GM18909 (cell line): ENCODE data around the gene PDZD2.
"Not testable (repeated sequence)": the region's sequence is repeated elsewhere in the genome, so short reads cannot be mapped to it uniquely, and the experiment has no call there.

ENCODE experiments used
- ATAC-seq: cut with Tn5 transposase; IDR thresholded peaks from one replicate; pipeline ENCODE4 v1.9.1; 2021; ENCODE audit warnings: mild to moderate bottlenecking; ENCODE audit not compliant: unreplicated experiment, poor library complexity

PDZD2 gene

DNA sequence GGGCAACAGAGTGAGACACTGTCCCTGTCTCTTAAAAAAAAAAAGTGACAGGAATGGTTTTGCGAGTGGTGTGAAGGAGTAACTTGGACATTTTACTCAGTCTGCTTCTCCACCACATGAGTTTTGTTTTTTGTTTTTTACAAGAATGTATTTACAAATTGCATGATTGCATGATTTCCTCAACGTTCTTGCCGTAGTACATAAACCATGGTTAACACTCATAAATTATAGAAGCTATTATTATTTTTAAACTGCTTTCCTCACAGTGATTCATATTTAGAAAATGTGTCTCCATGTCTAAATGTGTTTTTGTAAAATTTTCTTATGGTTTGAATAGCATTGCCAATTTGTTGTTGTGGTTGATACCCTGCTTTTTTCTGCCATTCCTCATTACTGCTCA is 315.2 kb downstream of the PDZD2 start:
- no peak for ATAC-seq

DNA sequence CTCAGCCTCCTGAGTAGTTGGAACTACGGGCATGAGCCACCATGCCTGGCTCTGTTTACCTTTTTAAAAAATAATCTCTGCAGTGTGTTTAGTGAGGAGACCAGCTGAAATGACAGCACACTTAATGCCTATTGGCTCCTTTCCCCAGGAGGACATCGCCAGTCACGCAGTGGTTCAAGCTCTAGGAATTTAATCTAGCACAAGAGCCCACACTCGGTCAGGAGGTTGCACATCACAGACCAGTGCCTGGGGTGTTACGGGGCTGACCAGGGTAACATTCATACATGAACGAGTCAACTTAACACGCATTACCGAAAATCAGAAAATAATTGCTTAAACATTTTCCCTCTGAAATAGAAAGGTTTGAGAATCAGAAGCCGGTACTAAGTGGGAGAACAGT is 318.2 kb downstream of the PDZD2 start:
- ATAC-seq, result no peak

DNA sequence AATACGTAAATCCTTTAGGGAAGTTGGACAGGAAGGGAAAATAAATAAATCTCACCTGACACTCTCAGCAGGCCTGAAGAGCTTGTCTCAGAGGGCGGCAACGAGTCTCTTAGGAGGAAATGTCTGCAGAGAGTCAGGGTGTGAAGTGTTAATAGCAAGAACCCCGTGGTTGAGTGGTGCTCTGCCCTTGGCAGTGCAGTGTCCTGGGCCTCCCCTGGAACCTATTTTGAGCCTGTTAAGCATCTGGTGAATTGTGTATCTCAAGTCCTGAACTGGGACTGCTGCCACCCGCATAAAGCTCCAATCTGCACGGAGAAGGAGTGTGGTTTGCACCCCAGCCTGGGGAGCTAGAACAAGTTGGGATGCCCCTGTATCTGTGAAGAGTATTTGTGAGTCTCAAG is 323.4 kb downstream of the PDZD2 start:
- ATAC-seq, result no peak

DNA sequence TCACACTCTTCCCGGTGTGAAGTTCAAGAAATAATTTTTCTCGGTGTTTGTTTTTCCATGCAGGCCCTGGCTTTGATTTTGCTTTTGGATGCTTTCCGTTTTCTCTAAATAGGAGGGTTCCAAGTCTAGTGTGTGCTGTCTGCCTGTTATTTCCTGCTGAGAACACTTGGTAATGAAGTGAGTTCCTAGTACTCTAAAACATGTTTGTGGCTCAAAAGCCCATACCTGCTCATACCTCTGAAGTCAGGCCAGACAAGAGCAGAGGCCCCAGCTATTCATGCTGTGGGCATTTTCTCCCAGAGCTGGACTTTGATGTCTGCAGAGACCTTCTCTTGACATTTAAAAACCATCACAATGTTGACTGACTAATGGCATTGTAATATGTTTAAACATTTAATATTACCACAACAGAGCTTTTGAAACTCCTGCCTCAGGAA is 324.0 kb downstream of the PDZD2 start:
- ATAC-seq, result no peak

DNA sequence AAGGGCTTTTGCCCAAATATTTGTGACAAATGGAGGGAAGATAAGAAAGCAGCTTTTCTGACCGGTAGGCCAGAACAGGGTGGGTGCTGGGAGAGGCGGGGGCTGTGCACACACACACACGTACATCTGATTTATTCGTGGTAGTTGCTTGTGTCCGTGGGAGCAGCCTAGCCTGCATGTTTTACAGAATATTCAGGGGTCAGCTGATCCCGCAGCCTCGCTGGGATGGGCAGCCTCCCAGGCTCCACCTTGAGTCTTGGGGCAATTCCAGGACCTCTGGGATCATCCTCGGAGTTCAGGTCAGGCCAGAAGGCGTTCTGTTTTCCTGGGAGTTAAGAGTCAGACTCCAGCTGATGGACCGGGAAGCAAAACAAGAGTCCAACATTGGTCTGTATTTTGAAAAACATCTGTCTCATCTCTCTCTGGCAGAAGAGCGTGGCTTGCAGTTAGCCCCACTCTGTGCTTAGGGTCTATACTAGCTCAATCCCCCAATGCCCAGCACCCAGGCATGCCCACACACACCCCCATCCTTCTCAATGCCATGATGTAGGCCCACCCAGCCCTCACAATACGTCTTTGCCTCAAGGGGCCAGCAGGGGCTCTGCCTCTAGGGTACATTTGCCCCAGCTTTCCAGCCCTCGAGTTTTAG is 324.6 kb downstream of the PDZD2 start:
- no peak for ATAC-seq

DNA sequence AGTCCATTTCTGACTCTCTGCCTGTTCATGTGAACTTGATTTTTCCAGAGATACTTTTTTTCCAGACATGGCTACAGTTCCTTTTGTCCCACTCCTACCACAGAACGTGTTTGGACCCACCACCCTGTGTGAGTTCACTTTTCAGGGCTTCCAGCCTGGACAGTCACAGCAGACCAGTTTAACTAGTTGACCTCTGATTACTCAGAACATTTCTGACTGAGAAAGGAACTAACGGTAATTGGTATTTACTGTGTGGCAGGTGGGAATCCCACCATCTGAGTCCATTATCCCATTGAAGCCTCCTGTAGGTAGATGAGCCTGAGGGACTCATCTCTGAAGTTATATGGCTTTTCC is 325.1 kb downstream of the PDZD2 start:
- no peak for ATAC-seq

DNA sequence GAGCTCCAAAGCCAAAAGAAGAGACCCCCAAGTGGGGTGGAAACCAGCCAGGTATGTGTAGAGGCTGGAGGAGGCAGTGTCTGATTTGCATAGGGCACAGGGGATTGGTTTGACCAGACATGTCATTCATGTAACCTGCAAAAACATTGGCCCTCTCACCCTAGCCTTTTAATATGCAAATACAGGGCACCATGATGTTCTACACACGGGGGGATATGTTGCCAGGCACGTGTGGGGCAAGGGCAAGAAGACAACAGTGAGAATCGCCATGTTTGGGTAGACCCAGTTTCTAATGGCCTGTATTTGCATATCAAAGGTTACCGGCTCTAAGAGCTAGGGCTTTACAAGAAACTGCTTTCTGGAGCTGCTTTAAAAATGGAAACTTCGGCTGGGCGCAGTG is 326.3 kb downstream of the PDZD2 start:
- ATAC-seq, result no peak

DNA sequence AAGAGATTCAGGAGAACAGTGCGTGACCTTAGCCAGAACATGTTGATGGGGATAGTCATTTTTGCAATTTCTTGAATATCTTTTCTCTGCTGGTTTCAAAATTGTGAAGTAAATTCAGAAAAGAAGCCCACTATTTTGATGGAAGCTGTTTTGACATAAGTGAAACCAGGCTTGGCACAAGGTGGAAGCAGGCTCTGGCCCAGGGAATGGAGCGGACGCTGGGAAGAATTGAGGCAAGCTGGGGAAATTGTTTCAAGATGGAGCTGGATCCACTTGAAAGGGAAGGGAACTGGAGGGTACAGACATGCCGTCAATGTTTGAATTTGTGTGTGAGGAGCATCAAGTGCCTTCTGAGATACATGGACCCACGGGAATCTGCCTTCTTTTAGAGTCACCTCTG is 328.0 kb downstream of the PDZD2 start:
- ATAC-seq, result no peak

DNA sequence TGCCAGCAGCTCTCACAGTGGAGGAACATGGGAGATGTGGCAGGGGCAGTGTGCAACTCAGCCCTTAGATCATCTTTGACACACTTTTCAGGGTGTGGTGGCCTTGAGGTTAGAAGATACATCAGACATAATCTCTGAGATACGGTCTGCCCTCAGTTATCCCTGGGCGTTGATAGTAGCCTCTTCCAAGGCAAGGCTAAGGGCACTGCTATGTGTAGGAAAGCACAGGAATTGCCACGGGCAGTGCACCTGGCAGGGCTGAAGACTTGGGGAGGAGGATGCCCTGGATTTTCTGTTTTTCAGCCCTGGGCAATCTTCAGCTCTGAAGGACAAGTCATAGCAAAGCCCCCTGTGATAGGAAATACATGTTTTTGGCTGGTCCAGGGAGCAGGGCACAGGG is 328.5 kb downstream of the PDZD2 start:
- no peak for ATAC-seq

DNA sequence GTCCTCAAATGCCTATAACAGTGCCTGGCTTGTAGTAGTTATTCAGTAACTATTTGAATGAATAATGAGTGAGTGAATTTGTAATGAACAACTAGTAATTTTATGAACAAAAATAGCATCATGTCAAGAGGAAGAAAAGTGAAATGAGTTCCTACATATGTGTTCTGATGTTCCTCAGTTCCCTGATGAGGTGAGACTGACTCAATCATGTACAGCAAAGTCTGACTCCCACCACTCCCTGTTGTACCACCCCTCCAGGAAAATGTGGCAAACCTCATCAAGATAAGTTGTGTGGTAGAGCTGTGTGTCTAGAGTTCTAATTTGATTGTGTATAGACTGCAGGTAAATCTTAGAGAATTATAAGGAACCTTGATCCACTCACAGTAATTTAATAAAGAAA is 333.6 kb downstream of the PDZD2 start:
- ATAC-seq, result no peak

DNA sequence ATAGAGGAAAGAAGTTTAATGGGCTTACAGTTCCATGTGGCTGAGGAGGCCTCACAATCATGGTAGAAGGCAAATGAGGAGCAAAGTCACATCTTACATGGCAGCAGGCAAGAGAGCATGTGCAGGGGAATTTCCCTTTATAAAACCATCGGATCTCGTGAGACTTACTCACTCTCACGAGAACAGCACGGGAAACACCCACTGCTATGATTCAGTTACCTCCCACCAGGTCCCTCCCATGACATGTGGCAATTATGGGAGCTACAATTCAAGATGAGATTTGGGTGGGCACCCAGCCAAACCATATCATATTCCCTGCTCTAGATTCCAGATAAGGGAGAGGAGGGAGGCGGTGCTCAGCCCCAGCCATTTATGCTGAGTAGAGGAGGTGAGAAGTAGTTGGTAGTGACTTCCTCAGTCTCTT is 336.3 kb downstream of the PDZD2 start:
- ATAC-seq, result not testable (repeated sequence)

DNA sequence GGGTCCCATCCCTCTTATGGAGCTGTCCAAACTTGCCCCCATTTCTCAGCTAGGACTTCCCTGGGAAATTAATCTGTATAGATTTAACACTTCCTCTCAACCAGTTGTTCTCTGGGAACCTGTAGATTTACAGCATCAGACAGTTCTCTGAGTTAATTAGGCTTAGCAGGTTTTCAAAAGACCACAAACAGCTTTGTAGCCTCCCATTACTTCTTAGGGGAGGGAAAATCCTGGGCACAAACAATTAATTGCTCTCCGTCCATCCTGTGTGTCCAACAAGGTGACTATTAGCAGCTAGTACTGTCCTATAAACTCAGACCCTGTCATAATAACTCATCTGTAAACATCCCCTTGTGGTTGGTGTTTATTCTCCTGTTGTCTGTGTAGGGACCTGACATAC is 337.2 kb downstream of the PDZD2 start:
- ATAC-seq, result no peak

DNA sequence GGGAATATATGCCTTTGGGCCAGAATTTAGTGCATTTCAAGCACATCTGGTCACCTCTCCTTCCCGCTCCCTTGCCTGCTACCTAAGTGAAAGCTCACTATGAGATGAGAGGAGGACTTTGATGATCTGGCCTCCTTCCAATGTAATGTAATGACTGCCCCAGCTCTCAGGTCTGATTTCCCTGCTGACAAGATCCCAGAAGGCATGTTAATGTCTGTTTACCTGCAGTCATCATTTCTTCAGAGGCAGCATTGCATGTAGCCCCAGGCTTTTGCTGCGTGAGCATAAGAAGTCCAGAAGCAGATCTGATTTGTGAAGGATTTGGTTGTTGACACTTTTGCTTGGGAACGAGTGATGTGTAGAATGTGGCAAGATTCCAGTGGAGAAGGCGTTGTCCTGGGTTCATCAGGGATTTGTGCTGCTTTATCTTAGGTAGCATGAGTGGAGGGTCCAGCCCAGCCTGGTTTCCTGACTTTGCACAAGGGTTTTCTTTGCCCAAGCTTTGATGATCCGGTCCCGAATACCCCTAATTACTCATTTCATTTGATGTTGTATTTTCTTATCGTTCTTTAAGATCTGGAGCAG is 342.5 kb downstream of the PDZD2 start:
- no peak for ATAC-seq

DNA sequence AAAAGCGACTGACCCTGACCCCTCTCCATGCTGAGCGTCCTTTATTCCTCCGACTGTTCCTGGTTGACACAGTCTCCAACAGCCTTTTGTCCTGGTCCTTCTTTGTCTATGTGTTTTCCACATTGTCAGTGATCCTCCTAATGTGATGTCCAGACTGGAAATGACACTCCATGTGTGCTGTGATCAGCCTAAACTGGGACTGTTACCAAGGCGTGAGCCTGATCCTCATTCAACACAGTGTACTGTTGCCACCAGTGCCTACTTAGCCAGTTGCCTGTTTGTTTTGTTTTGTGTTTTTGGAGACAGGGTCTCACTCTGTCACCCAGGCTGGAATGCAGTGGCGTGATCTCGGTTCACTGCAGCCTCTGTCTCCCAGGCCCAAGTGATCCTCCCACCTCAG is 343.1 kb downstream of the PDZD2 start:
- no peak for ATAC-seq

DNA sequence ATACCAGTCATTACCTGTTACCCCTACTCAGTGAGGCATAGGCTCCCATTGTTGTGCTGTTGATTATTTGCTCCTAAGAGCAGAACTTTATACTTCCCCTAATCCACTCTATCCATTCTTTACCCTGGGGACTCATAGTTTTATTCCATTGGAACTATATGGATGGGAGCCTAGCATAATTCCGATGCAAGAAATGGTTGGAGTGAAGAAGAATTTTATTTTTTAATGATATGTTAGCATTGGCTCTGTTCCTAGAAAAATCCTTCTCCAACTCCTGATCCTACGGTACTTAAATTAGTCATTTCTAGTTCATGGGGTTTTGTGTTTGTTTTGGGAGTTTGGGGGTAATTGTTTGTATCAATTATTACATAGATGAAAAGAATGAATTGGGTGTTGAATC is 343.7 kb downstream of the PDZD2 start:
- no peak for ATAC-seq

DNA sequence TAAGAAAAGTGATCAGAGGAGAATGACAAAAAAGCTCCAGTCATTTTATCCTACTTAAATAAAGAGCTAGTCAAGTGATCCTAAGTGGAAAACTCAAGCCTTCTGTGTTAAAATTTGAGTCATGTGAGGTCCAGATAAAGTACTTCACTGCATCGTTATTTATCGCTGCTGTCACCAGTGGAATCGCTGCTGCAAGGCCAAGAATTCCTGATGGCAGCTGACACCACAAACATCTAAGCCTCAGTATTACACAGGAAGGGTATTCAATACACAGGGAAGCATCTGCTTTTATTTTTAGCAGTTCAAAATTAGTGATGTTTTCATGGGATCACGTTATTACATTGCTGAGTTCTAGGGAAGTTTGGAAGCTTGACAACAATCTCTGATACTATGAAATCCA is 344.9 kb downstream of the PDZD2 start:
- ATAC-seq, result no peak

DNA sequence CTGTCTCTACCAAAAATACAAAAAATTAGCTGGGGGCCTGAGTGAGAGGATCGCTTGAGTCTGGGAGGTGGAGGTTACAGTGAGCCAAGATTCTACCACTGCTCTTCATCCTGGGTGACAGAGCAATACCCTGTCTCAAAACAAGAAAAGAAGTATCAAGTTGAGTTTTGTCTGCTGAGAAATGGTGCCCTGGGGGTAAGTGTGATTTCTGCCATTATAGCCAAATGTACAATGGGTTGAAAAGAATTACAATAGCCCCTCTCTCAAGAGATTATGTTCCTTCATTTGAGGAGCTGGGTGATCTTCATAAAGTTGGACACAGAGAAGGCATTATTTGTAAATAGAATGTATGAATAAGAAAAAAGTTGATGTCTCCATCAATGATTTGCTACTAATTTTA is 345.8 kb downstream of the PDZD2 start:
- no peak for ATAC-seq

DNA sequence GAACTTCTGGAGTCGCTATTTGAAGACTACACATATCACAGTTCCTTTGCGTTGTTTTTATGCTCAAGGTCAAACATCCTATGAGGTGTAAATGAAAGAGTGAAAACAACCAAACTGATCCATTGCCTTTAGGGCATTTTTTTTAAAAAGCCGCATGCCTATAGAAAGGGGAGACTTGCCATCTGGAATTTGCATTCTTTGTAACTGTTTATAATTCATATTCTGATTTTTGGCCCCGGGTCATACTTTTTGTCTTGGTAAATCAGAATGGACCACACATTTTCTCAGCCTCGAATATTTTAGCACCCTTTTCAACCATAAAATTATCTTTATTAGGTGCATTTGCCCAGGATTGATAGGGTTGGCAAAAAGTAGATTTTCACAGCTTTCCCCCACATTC is 347.2 kb downstream of the PDZD2 start:
- ATAC-seq, result no peak

DNA sequence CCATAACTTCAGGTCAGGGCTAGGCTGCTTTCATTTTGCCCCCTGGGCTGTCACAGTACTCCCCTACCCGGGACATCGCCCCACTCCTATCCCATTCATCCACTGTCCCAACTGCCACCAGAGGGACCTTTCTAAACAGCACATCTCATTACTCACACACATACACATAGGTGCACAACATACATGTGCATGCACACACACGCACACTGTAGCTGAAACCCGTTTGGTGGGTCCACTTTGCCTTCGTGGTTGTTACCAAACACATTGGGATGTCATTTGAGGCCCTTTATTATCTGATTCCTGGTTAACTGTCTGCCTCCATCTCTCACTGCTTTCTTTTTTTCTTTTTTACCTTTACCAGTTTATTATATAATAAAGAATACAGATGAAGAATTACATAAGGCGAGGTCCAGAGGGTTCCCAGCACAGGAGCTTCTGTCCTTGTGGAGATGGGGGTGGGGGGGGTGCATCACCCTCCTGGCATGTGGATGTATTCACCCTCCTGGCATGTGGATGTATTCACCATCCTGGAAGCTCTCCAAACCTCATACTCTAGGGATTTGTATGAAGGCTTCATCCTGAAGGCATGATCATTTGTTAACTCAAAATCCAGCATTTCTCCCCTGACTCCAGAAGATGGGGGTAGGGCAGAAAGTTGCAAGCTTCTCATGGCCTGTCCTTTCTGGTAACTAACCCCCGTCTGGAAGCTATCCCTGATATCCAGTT is 349.2 kb downstream of the PDZD2 start:
- ATAC-seq, result no peak

DNA sequence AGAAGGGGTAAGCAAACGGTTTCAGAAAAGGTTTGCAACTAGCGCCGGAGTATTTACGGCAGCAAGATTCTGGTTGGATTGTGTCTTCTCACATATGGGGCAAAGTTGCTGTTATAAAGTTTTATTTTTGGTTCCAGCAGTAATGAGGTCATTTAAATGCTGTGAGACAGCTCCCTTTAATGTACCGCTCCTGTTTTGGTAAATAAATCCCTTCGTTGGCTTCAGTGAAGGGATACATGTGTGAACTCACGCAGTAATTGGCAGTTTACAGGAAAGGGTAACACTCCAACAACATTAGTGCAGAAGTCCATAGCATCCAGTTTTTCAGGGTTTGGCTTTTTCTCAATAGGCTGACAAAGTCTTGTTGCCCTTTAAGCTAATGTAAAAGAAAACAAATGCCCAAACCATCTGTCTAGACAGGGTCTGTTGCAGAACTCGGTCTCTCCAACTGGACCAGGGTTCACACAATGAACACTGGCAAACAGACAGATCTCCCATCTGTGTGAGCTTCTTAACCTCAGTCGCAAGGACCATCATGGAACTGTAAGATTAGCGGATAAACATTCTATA is 351.2 kb downstream of the PDZD2 start:
- no peak for ATAC-seq

DNA sequence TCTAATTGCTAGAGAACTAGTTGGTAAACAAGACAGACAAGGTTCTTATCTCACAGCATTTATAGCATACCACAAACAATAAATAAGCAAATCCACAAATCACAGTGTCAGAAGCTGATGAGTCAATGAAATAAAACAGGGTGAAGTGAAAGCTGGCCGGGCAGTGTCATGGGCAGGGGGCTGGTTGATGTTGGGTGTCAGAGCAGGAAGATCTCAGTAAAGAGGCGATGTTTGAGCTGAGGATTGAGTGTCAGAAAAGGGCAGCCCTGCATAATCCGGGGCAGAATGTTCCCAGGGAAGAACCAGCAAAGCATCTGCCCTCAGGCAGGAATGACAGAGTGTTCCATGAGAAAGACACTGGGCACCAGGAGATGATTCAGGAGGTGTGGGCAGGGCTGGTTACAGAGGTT is 351.8 kb downstream of the PDZD2 start:
- no peak for ATAC-seq

DNA sequence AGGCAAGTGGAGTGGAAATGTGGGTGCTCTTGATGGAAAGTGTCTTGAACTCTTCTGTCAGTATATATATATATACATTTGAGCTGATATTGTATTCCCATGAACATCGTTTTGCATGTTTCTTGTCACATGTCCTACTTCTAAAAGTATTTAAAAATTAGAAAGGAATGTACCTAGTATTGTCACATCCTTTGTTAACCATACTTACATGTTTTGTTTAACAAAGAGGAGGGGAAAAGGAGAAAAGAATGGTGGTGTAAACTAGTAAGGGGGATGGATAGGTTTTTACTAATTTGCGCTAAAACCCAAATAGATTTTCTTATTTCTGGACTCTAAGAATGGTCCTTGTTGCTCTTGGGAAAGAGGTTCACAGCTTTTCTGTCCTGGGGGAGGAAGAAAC is 353.4 kb downstream of the PDZD2 start:
- no peak for ATAC-seq
